SH-SY5Y (cell line): ENCODE results near the gene SMS.

Source experiments
- GATA2 ChIP-seq: IDR thresholded peaks from 2 replicates; pipeline ENCODE4 v1.6.1; 2011; ENCODE audit warnings: mild to moderate bottlenecking, low read depth, low read length
- GATA3 ChIP-seq: IDR thresholded peaks from 2 replicates; pipeline ENCODE4 v1.6.1; 2011; ENCODE audit warnings: low read depth, mild to moderate bottlenecking, low read length, moderate library complexity

GRCh38 chrX:22004866-22005265 is 64.4 kb downstream of the SMS start:
- TF ChIP-seq GATA2 (no peak), GATA3 (no peak)
